GM12865 (cell line): ENCODE results near the gene ZKSCAN3.
A peak's percentile ranks its signal among the peaks of the same experiment; 100 is the strongest.
"Not testable (repeated sequence)": the region's sequence is repeated elsewhere in the genome, so short reads cannot be mapped to it uniquely, and the experiment has no call there.

Experiments
- DNase-seq: peaks from one replicate; pipeline ENCODE4 v3.0.0; 2010; ENCODE audit warnings: low read depth
- H3K4me3 ChIP-seq: 2 replicates; pipeline ENCODE4 v1.5.1; 2011; ENCODE audit warnings: mild to moderate bottlenecking, low read depth, low read length, control low read depth
- CTCF ChIP-seq: IDR thresholded peaks from 2 replicates; pipeline ENCODE4 v1.5.1; 2011; ENCODE audit warnings: low read length, control low read depth, low read depth, inconsistent platforms; ENCODE audit not compliant: insufficient read depth; ENCODE audit errors: missing control alignments

The ZKSCAN3 gene

DNA sequence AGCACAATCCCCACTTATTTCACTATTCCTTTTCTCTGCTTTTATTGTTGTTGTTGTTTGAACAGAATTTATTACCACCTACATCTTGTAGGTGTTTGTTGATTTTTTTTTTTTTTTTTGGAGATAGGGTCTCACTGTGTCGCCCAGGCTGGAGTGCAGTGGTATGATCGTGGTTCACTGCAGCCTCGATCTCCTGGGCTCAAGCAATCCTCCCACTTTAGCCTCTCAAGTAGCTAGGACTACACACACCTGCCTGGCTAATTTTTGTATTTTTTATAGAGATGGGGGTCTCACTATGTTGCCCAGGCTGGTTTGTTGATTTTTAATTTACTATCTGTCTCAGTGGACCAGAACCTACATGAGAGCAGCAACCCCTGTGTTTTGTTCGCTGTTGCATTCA lies 46.2 kb downstream of the ZKSCAN3 start:
- DNase-seq, result no peak
- no peak for TF ChIP-seq CTCF
- H3K4me3 ChIP-seq, result no peak overlapping the region

- peak; percentile 65 for TF ChIP-seq CTCF
- peak; percentile 96 for DNase-seq
- peak within 1 kb of the TSS; percentile 96 for H3K4me3 ChIP-seq
These were observed 49.8 kb downstream of the ZKSCAN3 start, which contains the start of gene ZSCAN12 for GRCh38 chr6:28399350-28400121. ZSCAN12 (minus strand) TSS chr6:28399747; CDS start chr6:28398405, 1,342 bp downstream.

- TF ChIP-seq CTCF, result no peak
- H3K4me3 ChIP-seq, result peak overlapping the region; percentile 96
- DNase-seq, result no peak
These were observed 50.3 kb downstream of the ZKSCAN3 start for GRCh38 chr6:28400122-28400451.

GRCh38 chr6:28401172-28401571 lies 51.4 kb downstream of the ZKSCAN3 start:
- DNase-seq, result no peak
- no peak for TF ChIP-seq CTCF
- no peak overlapping the region for H3K4me3 ChIP-seq

DNA sequence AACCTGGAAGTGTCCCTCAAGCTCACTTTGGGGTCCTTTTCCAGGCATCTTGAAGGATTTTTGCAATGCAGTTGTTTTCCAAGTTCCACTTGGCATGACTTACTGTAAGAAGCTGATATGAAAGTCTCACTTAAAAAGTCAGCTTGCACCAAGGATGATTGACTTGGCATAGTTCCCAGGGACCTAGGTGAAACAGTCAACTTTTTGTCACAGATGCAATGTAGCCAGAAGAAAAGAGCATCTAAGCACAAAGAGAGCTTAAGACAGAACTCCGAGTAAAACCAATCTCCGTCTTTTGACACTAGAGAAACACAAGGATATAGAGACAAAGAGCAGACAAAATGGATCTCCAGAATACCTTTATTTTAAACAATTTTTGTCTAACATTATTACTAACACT lies 52.5 kb downstream of the ZKSCAN3 start:
- no peak for TF ChIP-seq CTCF
- H3K4me3 ChIP-seq, result no peak overlapping the region
- no peak for DNase-seq

DNA sequence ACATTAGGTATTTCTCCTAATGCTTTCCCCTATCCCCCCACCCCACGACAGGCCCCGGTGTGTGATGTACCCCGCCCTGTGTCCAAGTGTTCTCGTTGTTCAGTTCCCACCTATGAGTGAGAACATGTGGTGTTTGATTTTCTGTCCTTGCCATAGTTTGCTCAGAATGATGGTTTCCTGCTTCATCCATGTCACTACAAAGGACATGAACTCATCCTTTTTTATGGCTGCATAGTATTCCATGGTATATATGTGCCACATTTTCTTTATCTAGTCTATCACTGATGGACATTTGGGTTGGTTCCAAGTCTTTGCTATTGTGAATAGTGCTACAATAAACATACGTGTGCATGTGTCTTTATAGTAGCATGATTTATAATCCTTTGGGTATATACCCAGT lies 54.2 kb downstream of the ZKSCAN3 start:
- not testable (repeated sequence) for DNase-seq, H3K4me3 ChIP-seq

DNA sequence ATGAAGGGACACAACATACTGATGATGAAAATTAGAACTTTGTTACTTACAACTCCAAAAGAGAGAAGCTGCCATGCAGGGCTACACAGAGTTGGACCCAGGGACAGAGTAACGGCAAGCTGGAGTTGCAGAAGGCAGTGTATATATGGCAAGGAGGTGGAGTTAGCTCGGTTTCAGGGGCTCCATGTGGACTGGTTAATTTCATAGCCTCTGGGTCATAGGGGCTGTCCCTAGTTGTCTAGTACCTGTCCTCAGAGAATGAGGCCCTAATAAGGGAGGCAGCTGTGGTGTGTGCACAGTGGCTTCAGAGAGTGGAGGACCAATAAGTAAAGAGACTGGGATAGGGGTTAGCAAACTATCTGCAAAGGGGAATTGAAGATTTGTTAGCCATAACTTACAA lies 57.7 kb downstream of the ZKSCAN3 start:
- DNase-seq, result no peak
- no peak for TF ChIP-seq CTCF
- H3K4me3 ChIP-seq, result no peak overlapping the region
